Fibroblast of lung (primary cell): ENCODE data around the gene ULK3. TPM values are rescaled to one million over a fixed set of nuclear protein-coding genes. Genes with fewer than 3 reads are reported as not detected.

Source experiments
- DNase-seq, 2 donors: peaks; one replicate each; pipeline versions ENCODE4 v3.0.0 to v3.0.0-alpha.2; 2010; ENCODE audit warnings: low read depth in 2 of 2
- H2AFZ ChIP-seq: 2 replicates; pipeline ENCODE4 v1.5.1; 2012; ENCODE audit warnings: low read length, control low read depth, inconsistent platforms
- H3K27ac ChIP-seq: 2 replicates; pipeline ENCODE4 v1.5.1; 2011; ENCODE audit warnings: low read length, control low read depth; ENCODE audit not compliant: insufficient read depth
- H3K27me3 ChIP-seq: 2 replicates; pipeline ENCODE4 v1.5.1; 2011; ENCODE audit warnings: mild to moderate bottlenecking, low read length; ENCODE audit not compliant: control insufficient read depth, insufficient read depth
- H3K36me3 ChIP-seq: 2 replicates; pipeline ENCODE4 v1.5.1; 2011; ENCODE audit warnings: low read length; ENCODE audit not compliant: control insufficient read depth, insufficient read depth
- H3K4me1 ChIP-seq: 2 replicates; pipeline ENCODE4 v1.5.1; 2011; ENCODE audit warnings: low read length; ENCODE audit not compliant: control insufficient read depth, insufficient read depth; ENCODE audit errors: extremely low read depth
- H3K4me2 ChIP-seq: 2 replicates; pipeline ENCODE4 v1.5.1; 2011; ENCODE audit warnings: low read length, control low read depth; ENCODE audit not compliant: insufficient read depth; ENCODE audit errors: extremely low read depth
- H3K4me3 ChIP-seq, 4 experiments: fragments of 200-600 bp in 1 of 4; sonication (generic) in 1 of 4; replicated peaks in 1 of 4; 2 replicates each; pipeline ENCODE4 v1.5.1; 2011 to 2016; ENCODE audit warnings: low read length in 4 of 4, low read depth in 3 of 4, mild to moderate bottlenecking in 3 of 4, control low read depth in 2 of 4, inconsistent platforms in 1 of 4, mixed read lengths in 1 of 4; ENCODE audit not compliant: insufficient read depth in 1 of 4; ENCODE audit errors: control extremely low read depth in 1 of 4
- H3K79me2 ChIP-seq: 2 replicates; pipeline ENCODE4 v1.5.1; 2012; ENCODE audit warnings: mild to moderate bottlenecking, low read length, inconsistent platforms; ENCODE audit not compliant: control insufficient read depth, insufficient read depth
- H3K9ac ChIP-seq: 2 replicates; pipeline ENCODE4 v1.5.1; 2011; ENCODE audit warnings: mild to moderate bottlenecking, low read length, control low read depth; ENCODE audit not compliant: insufficient read depth
- H3K9me3 ChIP-seq: 2 replicates; pipeline ENCODE4 v1.5.1; 2012; ENCODE audit warnings: low read depth, low read length; ENCODE audit not compliant: control insufficient read depth, insufficient read depth
- H4K20me1 ChIP-seq: 2 replicates; pipeline ENCODE4 v1.5.1; 2011; ENCODE audit warnings: low read length; ENCODE audit not compliant: control insufficient read depth, insufficient read depth; ENCODE audit errors: extremely low read depth
- CTCF ChIP-seq, 2 donors: IDR thresholded peaks in 1 of 2; conservative IDR thresholded peaks in 1 of 2; 1 replicate in 1 of 2; 2 replicates in 1 of 2; pipeline ENCODE4 v1.5.1; 2011 to 2012; ENCODE audit warnings: low read length in 2 of 2, control low read depth in 1 of 2, inconsistent platforms in 1 of 2, low read depth in 1 of 2, mild to moderate bottlenecking in 1 of 2
- EZH2 ChIP-seq: IDR thresholded peaks from 2 replicates; pipeline ENCODE4 v1.5.1; 2012; ENCODE audit warnings: low read length, control low read depth, mild to moderate bottlenecking; ENCODE audit errors: missing control alignments
- polyA plus RNA-seq, 2 donors: library from polyadenylated mRNA; depleted of rRNA in 1 of 2; stranded (reverse) in 1 of 2; unstranded in 1 of 2; fragments of >200 nt; gene quantifications; 2 replicates each; pipeline ENCODE4 v1.2.1, GENCODE V29; 2011 to 2012; ENCODE audit warnings: missing spikeins in 1 of 2
- total RNA-seq: library from RNA; depleted of rRNA; stranded (reverse); fragments of >200 nt; gene quantifications from 2 replicates; pipeline ENCODE4 v1.2.1, GENCODE V29; 2014

The ULK3 gene
- total and polyA plus RNA-seq, 2 donors (not counting 1 experiment from before 2014, with no cell fraction given), result 8.8 to 11.4 TPM

- H3K36me3 ChIP-seq, result no peaks in the 10 kb centered on the region
- H3K4me3 ChIP-seq, result no peak overlapping the region
- no peaks in the 10 kb centered on the region for H4K20me1 ChIP-seq
- TF ChIP-seq CTCF (conservative IDR thresholded peaks at IDR 0.05 in 1 of 2, IDR thresholded peaks at IDR 0.05 in 1 of 2; ENCODE audit: low read depth in 1 of 2, low read length in 2 of 2), result no peak
- no peak for TF ChIP-seq EZH2
- H2AFZ ChIP-seq, result no peak overlapping the region
- no peaks in the 10 kb centered on the region for H3K9me3 ChIP-seq
- peaks cover 40% of the 10 kb centered on the region for H3K4me1 ChIP-seq
- no peak for DNase-seq
- H3K79me2 ChIP-seq, result peaks cover 65% of the 10 kb centered on the region
- no peaks in the 10 kb centered on the region for H3K27me3 ChIP-seq
- H3K9ac ChIP-seq, result no peak overlapping the region
- H3K4me2 ChIP-seq, result no peak overlapping the region
- H3K27ac ChIP-seq, result no peak overlapping the region
Observed at GRCh38 chr15:74792227-74793016, 50.5 kb downstream of the ULK3 start.

DNA sequence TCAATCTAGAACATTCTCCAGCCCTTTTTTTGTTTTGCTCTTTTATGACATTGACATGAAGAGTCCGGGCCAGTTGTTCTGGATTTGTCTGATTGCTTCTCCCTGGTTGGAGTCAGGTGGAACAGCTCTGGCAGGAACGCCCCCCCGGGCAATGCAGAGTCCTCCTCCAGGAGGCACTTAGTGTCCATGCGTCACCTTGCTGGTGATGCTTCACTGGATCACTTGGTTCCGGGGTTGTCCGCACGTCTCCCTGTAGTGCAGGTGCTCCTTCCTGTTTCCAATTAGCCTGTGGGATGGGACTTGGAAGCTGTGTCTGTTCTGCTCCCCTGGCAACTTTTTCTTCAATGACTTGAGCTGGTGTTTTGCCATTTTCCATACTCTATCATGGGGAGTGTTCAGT, 51.3 kb downstream of the ULK3 start:
- peaks cover 45% of the 10 kb centered on the region for H3K4me1 ChIP-seq
- H3K36me3 ChIP-seq, result no peaks in the 10 kb centered on the region
- no peak for DNase-seq
- no peak overlapping the region for H3K4me3 ChIP-seq
- H2AFZ ChIP-seq, result no peak overlapping the region
- peaks cover 71% of the 10 kb centered on the region for H3K79me2 ChIP-seq
- peak overlapping the region; percentile 6 for H3K27ac ChIP-seq
- no peak overlapping the region for H3K9ac ChIP-seq
- no peak overlapping the region for H3K4me2 ChIP-seq
- no peaks in the 10 kb centered on the region for H3K27me3 ChIP-seq
- no peaks in the 10 kb centered on the region for H3K9me3 ChIP-seq
- no peaks in the 10 kb centered on the region for H4K20me1 ChIP-seq
- TF ChIP-seq CTCF (conservative IDR thresholded peaks at IDR 0.05 in 1 of 2, IDR thresholded peaks at IDR 0.05 in 1 of 2; ENCODE audit: low read depth in 1 of 2, low read length in 2 of 2) (no peak), EZH2 (no peak)

DNA sequence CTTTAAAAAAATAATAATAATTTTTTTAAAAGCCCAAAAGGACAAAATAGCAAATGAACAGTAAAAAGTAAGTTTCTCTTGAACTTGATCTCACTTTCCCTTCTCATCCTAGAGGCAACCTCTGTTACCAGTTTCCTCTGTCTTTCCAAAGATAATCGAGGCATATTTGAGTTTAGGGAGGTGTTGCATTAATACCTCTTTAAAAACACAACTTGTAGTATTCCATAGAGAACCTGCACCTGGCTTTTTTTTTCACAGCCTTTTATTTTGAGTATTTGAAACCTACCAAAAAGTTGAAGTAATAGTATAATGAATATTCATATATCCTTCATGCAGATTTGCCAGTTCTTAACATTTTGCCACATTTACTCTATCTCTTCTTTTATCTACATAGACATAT, 51.9 kb downstream of the ULK3 start:
- no peaks in the 10 kb centered on the region for H3K27me3 ChIP-seq
- peaks cover 74% of the 10 kb centered on the region for H3K79me2 ChIP-seq
- H3K4me3 ChIP-seq, result no peak overlapping the region
- H3K4me1 ChIP-seq, result peaks cover 50% of the 10 kb centered on the region
- no peak overlapping the region for H3K9ac ChIP-seq
- no peak overlapping the region for H2AFZ ChIP-seq
- H3K27ac ChIP-seq, result peak overlapping the region; percentile 59
- no peaks in the 10 kb centered on the region for H3K36me3 ChIP-seq
- H3K9me3 ChIP-seq, result no peaks in the 10 kb centered on the region
- H3K4me2 ChIP-seq, result no peak overlapping the region
- H4K20me1 ChIP-seq, result no peaks in the 10 kb centered on the region
- TF ChIP-seq CTCF (conservative IDR thresholded peaks at IDR 0.05 in 1 of 2, IDR thresholded peaks at IDR 0.05 in 1 of 2; ENCODE audit: low read depth in 1 of 2, low read length in 2 of 2) (no peak), EZH2 (no peak)
- no peak for DNase-seq
